Epithelial cell of esophagus (primary cell): ENCODE measurements around the gene GPR62.

Source experiments
- DNase-seq: peaks from one replicate; pipeline ENCODE4 v3.0.0; 2010; ENCODE audit warnings: low read depth
- H3K4me3 ChIP-seq: 2 replicates; pipeline ENCODE4 v1.5.1; 2011; ENCODE audit warnings: mild to moderate bottlenecking, low read length, control low read depth
- TF ChIP-seq, protein P1 (sequence below): IDR thresholded peaks from 2 replicates; pipeline ENCODE4 v1.5.1; 2011; ENCODE audit warnings: low read depth, mild to moderate bottlenecking, low read length, control low read depth, inconsistent platforms; ENCODE audit not compliant: insufficient read depth; ENCODE audit errors: missing control alignments

The GPR62 gene

GRCh38 chr3:51949121-51949520 lies 6.1 kb upstream of the GPR62 start:
- H3K4me3 ChIP-seq: no peak overlapping the region
- TF ChIP-seq, protein P1, sequence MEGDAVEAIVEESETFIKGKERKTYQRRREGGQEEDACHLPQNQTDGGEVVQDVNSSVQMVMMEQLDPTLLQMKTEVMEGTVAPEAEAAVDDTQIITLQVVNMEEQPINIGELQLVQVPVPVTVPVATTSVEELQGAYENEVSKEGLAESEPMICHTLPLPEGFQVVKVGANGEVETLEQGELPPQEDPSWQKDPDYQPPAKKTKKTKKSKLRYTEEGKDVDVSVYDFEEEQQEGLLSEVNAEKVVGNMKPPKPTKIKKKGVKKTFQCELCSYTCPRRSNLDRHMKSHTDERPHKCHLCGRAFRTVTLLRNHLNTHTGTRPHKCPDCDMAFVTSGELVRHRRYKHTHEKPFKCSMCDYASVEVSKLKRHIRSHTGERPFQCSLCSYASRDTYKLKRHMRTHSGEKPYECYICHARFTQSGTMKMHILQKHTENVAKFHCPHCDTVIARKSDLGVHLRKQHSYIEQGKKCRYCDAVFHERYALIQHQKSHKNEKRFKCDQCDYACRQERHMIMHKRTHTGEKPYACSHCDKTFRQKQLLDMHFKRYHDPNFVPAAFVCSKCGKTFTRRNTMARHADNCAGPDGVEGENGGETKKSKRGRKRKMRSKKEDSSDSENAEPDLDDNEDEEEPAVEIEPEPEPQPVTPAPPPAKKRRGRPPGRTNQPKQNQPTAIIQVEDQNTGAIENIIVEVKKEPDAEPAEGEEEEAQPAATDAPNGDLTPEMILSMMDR: no peak

GRCh38 chr3:51950899-51951298 lies 4.3 kb upstream of the GPR62 start:
- DNase-seq: no peak
- TF ChIP-seq, protein P1: no peak
- H3K4me3 ChIP-seq: no peak overlapping the region

More at GRCh38 chr3:51949121-51949520, 6.1 kb upstream of the GPR62 start:
- no peak for DNase-seq

DNA sequence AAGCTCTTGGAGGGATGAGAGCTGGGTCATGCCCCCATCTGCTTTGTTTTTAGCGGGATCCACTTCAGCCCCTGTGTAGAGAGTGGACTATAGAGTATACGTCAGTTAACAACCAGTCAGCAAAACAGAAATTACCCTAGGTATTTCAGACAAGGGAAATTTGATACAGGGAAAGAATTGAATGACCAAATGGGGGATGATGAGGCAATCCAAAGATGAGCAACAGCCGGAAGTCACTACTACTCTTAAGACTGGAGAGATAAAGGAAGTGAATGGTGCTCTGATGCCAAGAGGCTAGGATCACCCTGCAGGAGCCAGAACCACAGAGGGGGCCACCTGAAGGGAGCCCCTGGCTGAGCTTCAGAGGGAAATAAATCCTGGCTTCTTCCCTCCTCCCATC lies 1.7 kb upstream of the GPR62 start:
- TF ChIP-seq, protein P1: no peak
- no peak overlapping the region for H3K4me3 ChIP-seq
- peak; percentile 89 for DNase-seq

- no peak for DNase-seq
- TF ChIP-seq, protein P1: no peak
- no peak overlapping the region for H3K4me3 ChIP-seq
Measured at GRCh38 chr3:51954105-51954504, 1.1 kb upstream of the GPR62 start.

- TF ChIP-seq, protein P1: no peak
- H3K4me3 ChIP-seq: no peak overlapping the region
- DNase-seq: no peak
Measured at GRCh38 chr3:51954713-51955112, 468 bp upstream of the GPR62 start.

GRCh38 chr3:51955893-51956770 lies 951 bp downstream of the GPR62 start:
- peak; percentile 83 for DNase-seq
- TF ChIP-seq, protein P1: peak; percentile 72
- H3K4me3 ChIP-seq: no peak overlapping the region
